Fibroblast of the aortic adventitia (primary cell): ENCODE results near the gene SCUBE3. TPM values are rescaled to one million over a fixed set of nuclear protein-coding genes. Genes with fewer than 3 reads are reported as not detected.

ENCODE experiments used
- DNase-seq: peaks from one replicate; pipeline ENCODE4 v3.0.0-alpha.2; 2010; ENCODE audit warnings: low read depth
- H3K4me3 ChIP-seq: 2 replicates; pipeline ENCODE4 v1.5.1; 2011; ENCODE audit warnings: low read depth, mild to moderate bottlenecking, control low read depth, low read length, moderate library complexity
- total RNA-seq: library from RNA; depleted of rRNA; stranded (reverse); fragments of >200 nt; gene quantifications from 2 replicates; pipeline ENCODE4 v1.2.3, GENCODE V29; 2012; ENCODE audit warnings: low replicate concordance
- TF ChIP-seq, protein P1 (sequence below): IDR thresholded peaks from 2 replicates; pipeline ENCODE4 v1.5.1; 2011; ENCODE audit warnings: mild to moderate bottlenecking, low read length, control low read depth, inconsistent platforms; ENCODE audit not compliant: insufficient read depth

Gene SCUBE3
- total RNA-seq, 1 donor = 10.0 TPM

DNA sequence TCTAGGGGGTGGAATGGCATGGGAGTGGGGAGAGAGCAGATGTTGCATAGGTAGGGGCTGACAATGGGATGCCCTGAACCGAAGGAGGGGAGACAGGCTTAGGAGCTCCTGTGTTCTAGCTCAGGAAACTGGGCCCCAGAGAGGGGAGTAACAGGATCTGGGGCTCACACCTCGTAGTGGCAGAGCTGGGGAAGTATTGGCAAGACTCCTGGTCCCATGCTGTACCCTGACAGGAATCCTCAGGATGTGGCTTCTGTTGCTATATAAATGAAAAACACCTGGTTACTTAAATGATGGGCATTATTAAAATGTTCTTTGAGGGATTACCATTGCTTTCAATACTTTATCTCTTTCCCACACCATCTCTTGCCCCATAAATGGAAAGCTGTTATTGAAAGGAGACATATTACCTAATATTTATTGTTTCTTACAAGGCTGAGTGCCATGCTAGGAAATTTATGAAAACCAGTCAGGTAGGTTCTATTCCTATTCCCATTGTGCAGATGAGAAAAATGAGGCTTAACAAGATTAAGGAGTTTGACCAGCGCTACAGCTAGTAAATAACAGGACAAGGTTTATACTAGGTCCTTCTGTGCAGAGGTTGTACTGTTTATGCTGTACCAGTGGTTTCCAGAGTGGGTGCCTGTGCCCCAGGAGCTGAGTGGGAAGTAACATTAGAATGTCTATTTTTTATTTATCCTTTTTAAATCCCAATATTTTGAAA, 37.3 kb upstream of the SCUBE3 start:
- DNase-seq = no peak
- TF ChIP-seq, protein P1, sequence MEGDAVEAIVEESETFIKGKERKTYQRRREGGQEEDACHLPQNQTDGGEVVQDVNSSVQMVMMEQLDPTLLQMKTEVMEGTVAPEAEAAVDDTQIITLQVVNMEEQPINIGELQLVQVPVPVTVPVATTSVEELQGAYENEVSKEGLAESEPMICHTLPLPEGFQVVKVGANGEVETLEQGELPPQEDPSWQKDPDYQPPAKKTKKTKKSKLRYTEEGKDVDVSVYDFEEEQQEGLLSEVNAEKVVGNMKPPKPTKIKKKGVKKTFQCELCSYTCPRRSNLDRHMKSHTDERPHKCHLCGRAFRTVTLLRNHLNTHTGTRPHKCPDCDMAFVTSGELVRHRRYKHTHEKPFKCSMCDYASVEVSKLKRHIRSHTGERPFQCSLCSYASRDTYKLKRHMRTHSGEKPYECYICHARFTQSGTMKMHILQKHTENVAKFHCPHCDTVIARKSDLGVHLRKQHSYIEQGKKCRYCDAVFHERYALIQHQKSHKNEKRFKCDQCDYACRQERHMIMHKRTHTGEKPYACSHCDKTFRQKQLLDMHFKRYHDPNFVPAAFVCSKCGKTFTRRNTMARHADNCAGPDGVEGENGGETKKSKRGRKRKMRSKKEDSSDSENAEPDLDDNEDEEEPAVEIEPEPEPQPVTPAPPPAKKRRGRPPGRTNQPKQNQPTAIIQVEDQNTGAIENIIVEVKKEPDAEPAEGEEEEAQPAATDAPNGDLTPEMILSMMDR = no peak
- H3K4me3 ChIP-seq = no peak overlapping the region

DNA sequence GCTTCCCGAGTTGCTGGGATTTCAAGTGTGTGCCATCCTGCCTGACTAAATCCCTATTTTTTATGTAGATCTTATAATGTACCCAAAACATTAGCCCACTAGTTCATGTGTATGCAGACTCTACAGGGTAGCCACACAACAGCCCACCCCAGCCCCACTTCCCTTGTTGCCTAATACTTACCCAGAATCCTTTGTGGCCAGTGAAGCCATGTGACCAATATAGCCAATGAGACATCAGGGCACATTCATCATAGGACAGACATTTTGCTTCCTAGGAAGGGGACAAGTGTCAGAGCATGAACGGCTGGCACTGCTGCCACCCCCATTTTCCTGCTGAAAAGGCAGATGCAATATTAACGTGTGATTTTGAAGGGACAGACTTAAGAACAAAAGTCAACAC, 36.6 kb upstream of the SCUBE3 start:
- no peak for DNase-seq

DNA sequence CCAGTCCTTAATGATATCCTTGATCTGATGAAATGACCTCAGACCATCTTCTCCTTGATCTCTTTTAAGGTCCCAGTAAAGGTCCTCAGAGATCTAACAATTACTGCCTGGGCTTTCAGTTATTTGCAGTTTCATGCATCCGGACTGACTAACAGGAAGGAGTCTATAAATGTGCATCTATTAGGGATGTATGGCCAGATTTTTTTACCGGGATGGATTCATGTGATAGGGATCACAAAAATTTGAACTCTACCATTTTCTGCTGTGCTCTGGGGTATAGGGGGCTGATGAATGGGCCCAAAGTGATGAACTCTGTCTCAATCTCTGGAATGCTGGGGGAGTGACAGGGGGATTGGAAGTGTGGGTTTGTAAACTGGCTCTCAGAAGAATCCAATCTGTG, 36.2 kb upstream of the SCUBE3 start:
- no peak for DNase-seq
- no peak overlapping the region for H3K4me3 ChIP-seq
- TF ChIP-seq, protein P1 = no peak

More for the DNA sequence above, 36.6 kb upstream of the SCUBE3 start:
- TF ChIP-seq, protein P1 = no peak
- no peak overlapping the region for H3K4me3 ChIP-seq

DNA sequence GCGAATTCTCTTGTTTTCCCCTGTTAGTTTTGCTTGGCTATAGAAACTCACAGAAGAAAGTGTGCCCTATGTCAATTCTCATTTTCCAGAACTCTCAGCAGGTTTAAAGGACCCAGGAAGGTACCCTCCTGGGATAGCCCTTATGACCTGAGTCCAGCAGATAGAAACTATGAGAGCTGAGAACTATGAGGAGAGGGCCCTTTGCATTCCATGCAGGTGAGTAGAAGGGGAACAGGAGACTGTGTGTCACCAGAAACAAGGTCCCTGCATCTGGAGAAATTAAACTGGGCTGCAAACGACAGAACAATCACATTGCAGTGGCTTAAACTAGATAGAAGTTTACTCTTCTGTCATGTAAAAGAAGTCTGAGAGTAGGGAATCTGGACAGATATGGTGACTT, 35.7 kb upstream of the SCUBE3 start:
- no peak overlapping the region for H3K4me3 ChIP-seq
- TF ChIP-seq, protein P1 = no peak
- DNase-seq = no peak

DNA sequence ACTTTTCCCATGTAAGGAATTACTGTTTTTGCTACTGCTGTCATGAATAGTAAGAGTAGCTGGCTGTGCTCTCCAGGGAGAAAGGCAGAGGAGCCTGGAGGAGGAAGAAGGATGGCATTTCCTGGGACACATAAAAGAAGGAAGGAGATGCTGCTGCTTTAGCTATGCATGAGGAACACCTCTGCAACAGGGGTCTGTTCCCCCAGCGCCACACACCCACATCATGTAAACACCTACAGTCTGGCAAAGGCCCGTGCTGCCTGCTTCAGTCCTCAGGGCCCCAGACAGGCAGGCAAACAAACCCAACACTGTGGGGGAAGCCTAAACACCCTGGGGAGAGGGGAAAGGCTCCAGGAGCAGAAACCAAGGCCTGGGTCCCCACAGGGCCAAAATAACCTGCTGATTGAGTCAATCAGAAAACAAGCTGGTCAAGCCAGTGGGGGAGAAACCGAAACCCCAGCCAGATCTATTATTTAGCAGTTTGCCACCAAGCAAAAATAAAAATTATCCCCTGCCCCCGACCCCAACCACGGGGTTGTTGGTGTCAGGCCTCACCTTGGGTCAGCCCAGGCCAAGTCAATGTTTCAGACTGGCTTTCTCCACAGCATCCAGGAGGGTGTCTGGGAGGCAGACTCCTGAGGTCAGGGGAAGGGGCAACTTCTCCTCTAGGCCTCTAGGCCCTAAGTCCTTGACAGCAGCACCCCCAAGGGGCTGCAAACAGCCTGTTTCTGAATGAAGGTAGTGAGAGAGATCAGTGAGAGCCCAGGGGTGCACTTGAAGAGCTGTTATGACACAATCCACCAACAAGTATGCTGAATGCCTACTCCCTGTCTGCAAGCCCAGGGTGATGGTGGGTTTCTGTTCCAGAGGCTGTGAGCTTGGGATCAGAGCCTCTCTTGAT, 34.6 kb upstream of the SCUBE3 start:
- TF ChIP-seq, protein P1 = no peak
- DNase-seq = no peak
- no peak overlapping the region for H3K4me3 ChIP-seq

DNA sequence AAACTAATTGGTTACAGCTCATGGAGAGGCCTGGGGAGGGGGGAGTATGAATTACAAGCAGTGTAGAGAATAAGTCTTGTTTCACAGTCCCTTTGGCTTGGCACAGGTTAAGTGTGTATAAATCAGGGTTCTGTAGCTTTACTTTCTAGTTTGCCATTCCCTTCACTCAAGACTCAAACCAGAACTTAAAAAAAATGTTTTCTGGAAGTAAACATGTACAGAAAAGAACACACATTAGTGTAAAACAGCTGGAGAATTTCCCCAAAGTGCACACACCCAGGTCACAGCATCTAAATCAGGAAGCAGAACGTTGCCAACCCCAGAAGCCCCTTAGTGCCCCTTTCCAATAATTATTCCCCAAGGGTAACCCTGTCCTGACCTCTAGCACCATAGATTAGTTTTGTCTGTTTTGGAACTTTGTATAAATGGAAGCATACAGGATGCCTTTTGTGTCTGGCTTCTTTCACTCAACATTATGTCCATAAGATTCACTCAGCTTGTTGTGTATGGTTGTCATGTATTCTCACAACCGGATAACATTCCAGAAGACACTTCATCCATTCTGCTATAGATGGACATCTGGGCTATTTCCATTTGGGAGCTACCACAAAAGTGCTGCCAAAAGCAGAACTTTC, 33.7 kb upstream of the SCUBE3 start:
- no peak overlapping the region for H3K4me3 ChIP-seq
- TF ChIP-seq, protein P1 = no peak
- DNase-seq = no peak
